Measurements from ENCODE around the gene TIAL1.
"Not testable (repeated sequence)": the region's sequence is repeated elsewhere in the genome, so short reads cannot be mapped to it uniquely, and the experiment has no call there.

TIAL1 gene

DNA sequence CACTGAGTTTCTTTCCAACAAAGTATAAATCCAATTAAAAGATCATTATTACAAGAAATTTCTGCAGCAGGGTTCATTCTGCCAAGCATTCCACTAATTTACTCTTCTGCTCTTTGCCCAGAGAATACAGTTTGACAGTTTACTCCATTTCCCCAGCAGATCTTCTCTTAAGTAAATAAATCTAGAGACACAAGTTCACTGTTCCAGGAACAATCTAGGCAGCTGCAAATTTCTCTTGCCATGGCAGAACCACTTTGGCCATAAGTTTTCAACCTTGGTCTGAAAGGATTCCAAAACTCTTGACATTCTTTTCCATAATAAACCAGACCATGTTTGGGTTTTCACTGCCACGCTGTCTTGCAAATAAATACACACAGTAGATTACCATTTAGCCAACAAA, 65.7 kb downstream of the TIAL1 start:
- no peak for DNase-seq (ENCODE audit: low read depth)
- no peak for TF ChIP-seq CTCF (IDR thresholded peaks at IDR 0.05; ENCODE audit: control insufficient read depth, insufficient read depth, low read depth, low read length, missing control alignments)
- no peak overlapping the region for H3K4me3 ChIP-seq (ENCODE audit: control insufficient read depth, low read depth, low read length)

GRCh38 chr10:119528663-119529237, 68.0 kb downstream of the TIAL1 start:
- H3K4me3 ChIP-seq (ENCODE audit: control insufficient read depth, low read depth, low read length) = not testable (repeated sequence)
- peak; percentile 57 for DNase-seq (ENCODE audit: low read depth)

DNA sequence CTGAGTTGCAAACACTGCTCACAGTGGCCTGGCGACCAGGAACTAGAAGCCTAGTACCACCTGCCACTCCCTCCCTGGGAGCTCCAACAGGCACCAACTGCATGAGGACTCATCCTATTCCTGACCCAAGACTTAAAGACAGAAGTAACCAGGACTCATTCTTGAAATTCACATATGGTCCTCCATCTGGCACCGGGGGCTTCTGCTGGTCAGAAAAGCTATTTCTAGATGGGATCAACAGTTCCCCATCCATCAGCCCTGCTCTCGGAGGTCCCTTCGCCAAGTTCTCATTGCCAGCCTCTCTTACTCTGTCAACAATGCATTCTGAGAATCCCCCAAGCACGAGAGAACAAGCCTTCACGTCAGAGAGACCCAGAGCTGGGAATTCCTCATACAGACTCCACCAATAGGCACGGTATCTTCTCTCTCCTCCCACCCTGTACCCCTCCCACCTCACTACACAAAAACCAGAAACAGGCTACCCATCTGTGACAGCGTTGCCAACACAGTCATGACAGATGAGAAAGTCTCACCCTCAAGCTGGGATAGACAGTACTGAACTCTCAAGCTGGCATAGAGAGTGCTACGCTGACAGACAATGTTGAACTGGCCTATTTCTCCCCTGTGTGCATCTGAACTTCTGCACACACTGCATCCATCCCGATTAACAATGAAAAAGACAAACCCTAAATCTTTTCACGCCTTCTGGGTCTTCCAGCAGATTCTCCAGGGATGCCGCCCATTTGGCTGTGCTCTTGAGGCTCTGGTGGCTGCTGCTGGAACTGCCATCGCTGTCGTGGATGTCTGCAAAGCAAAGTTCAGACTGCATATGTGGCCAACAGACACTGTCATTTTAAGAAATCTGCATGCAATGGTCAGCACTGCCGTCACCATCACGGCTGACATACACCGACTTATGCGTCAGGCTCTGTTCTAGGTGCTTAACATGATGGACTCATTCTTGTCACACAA, 69.9 kb downstream of the TIAL1 start:
- H3K4me3 ChIP-seq (ENCODE audit: control insufficient read depth, low read depth, low read length) = no peak overlapping the region
- DNase-seq (ENCODE audit: low read depth) = no peak
- TF ChIP-seq CTCF (IDR thresholded peaks at IDR 0.05; ENCODE audit: control insufficient read depth, insufficient read depth, low read depth, low read length, missing control alignments) = no peak

GRCh38 chr10:119526149-119526548, 70.6 kb downstream of the TIAL1 start:
- no peak for DNase-seq (ENCODE audit: low read depth)
- H3K4me3 ChIP-seq (ENCODE audit: control insufficient read depth, low read depth, low read length) = no peak overlapping the region
- TF ChIP-seq CTCF (IDR thresholded peaks at IDR 0.05; ENCODE audit: control insufficient read depth, insufficient read depth, low read depth, low read length, missing control alignments) = no peak

- DNase-seq (ENCODE audit: low read depth) = no peak
- TF ChIP-seq CTCF (IDR thresholded peaks at IDR 0.05; ENCODE audit: control insufficient read depth, insufficient read depth, low read depth, low read length, missing control alignments) = no peak
- H3K4me3 ChIP-seq (ENCODE audit: control insufficient read depth, low read depth, low read length) = no peak overlapping the region
These were observed 71.6 kb downstream of the TIAL1 start for GRCh38 chr10:119525116-119525515.

DNA sequence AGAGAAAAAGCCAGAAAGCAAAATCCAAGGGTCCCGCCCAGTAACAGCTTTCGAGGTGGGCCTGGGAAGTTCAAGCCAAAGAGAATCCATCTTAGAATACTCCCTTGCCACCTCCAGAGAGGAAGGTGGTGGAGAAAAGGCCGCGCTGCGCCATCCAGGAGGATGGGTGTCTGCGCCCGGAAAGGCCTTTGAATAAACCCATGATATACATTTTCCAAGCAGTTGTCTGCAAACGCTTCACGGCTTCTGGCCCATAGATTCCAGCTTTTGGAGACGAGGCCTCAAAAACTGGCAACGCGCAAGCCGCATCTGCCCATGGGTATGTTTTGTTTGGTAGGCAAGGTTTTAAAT, 72.1 kb downstream of the TIAL1 start:
- no peak overlapping the region for H3K4me3 ChIP-seq (ENCODE audit: control insufficient read depth, low read depth, low read length)
- no peak for TF ChIP-seq CTCF (IDR thresholded peaks at IDR 0.05; ENCODE audit: control insufficient read depth, insufficient read depth, low read depth, low read length, missing control alignments)
- no peak for DNase-seq (ENCODE audit: low read depth)

All from AG09309 (cell line).